SK-N-SH treated with all-trans-retinoic acid at 6 μM for 48 hours (cell line): ENCODE results near the gene GOLGA3.
"Not testable (repeated sequence)": the region's sequence is repeated elsewhere in the genome, so short reads cannot be mapped to it uniquely, and the experiment has no call there.

Experiments
- ATAC-seq: fragments of 200-7000 bp; cut with Tn5 transposase; 3 replicates; pipeline ENCODE4 v1.9.1; 2020; ENCODE audit warnings: mild to moderate bottlenecking, moderate library complexity
- ARNTL ChIP-seq: fragments of 450-650 bp; formaldehyde crosslinking; IDR thresholded peaks from 2 replicates; pipeline ENCODE4 v1.5.0; 2020; ENCODE audit warnings: low read depth, mild to moderate bottlenecking, moderate library complexity, borderline replicate concordance
- BACH2 ChIP-seq: fragments of 250-450 bp; sonication (Bioruptor Pico); IDR thresholded peaks from 2 replicates; pipeline ENCODE4 v1.9.0; 2021; ENCODE audit warnings: mild to moderate bottlenecking, borderline replicate concordance
- CSDC2 ChIP-seq: fragments of 250-450 bp; sonication (Bioruptor Pico); IDR thresholded peaks from 2 replicates; pipeline ENCODE4 v1.5.0; 2020; ENCODE audit warnings: mild to moderate bottlenecking, moderate library complexity
- ESRRG ChIP-seq: fragments of 250-450 bp; sonication (Bioruptor Pico); IDR thresholded peaks from 2 replicates; pipeline ENCODE4 v1.6.1; 2021; ENCODE audit warnings: mild to moderate bottlenecking
- OSR1 ChIP-seq: fragments of 250-450 bp; sonication (Bioruptor Pico); IDR thresholded peaks from 2 replicates; pipeline ENCODE4 v1.8.0; 2022; ENCODE audit warnings: moderate library complexity, mild to moderate bottlenecking, inconsistent platforms
- RARB ChIP-seq: fragments of 250-450 bp; sonication (Bioruptor Pico); IDR thresholded peaks from 2 replicates; pipeline ENCODE4 v1.8.0; 2021; ENCODE audit warnings: mild to moderate bottlenecking, moderate library complexity
- TCF4 ChIP-seq: fragments of 250-450 bp; sonication (Bioruptor Pico); IDR thresholded peaks from 2 replicates; pipeline ENCODE4 v1.8.0; 2021; ENCODE audit warnings: mild to moderate bottlenecking, moderate library complexity, borderline replicate concordance
- ZC3H10 ChIP-seq: fragments of 250-450 bp; sonication (Bioruptor Pico); IDR thresholded peaks from 2 replicates; pipeline ENCODE4 v1.5.1; 2021; ENCODE audit warnings: mild to moderate bottlenecking, moderate library complexity
- ZFP3 ChIP-seq: fragments of 250-450 bp; sonication (Bioruptor Pico); IDR thresholded peaks from 2 replicates; pipeline ENCODE4 v1.5.0; 2020; ENCODE audit warnings: mild to moderate bottlenecking, moderate library complexity
- ZFP30 ChIP-seq: fragments of 450-650 bp; formaldehyde crosslinking; IDR thresholded peaks from 2 replicates; pipeline ENCODE4 v1.5.0; 2022; ENCODE audit warnings: mild to moderate bottlenecking, moderate library complexity
- ZNF70 ChIP-seq: fragments of 450-650 bp; formaldehyde crosslinking; IDR thresholded peaks from 2 replicates; pipeline ENCODE4 v1.5.0; 2020; ENCODE audit warnings: mild to moderate bottlenecking, moderate library complexity
- ZNF8 ChIP-seq: fragments of 450-650 bp; formaldehyde crosslinking; IDR thresholded peaks from 2 replicates; pipeline ENCODE4 v1.5.0; 2020; ENCODE audit warnings: mild to moderate bottlenecking, moderate library complexity
- TF ChIP-seq, protein P1 (sequence below): fragments of 250-450 bp; sonication (Bioruptor Pico); IDR thresholded peaks from 2 replicates; pipeline ENCODE4 v1.5.1; 2020; ENCODE audit warnings: low read depth, mild to moderate bottlenecking, moderate library complexity
- TF ChIP-seq, protein P2 (sequence below): fragments of 250-450 bp; sonication (Bioruptor Pico); IDR thresholded peaks from 2 replicates; pipeline ENCODE4 v1.8.0; 2020; ENCODE audit warnings: mild to moderate bottlenecking, moderate library complexity, borderline replicate concordance
- TF ChIP-seq, protein P3 (sequence below): fragments of 250-450 bp; sonication (Bioruptor Pico); IDR thresholded peaks from 2 replicates; pipeline ENCODE4 v1.5.0; 2020; ENCODE audit warnings: mild to moderate bottlenecking, moderate library complexity
- TF ChIP-seq, protein P4 (sequence below): fragments of 250-450 bp; sonication (Bioruptor Pico); IDR thresholded peaks from 2 replicates; pipeline ENCODE4 v1.5.1; 2021; ENCODE audit warnings: mild to moderate bottlenecking, moderate library complexity

The GOLGA3 gene

DNA sequence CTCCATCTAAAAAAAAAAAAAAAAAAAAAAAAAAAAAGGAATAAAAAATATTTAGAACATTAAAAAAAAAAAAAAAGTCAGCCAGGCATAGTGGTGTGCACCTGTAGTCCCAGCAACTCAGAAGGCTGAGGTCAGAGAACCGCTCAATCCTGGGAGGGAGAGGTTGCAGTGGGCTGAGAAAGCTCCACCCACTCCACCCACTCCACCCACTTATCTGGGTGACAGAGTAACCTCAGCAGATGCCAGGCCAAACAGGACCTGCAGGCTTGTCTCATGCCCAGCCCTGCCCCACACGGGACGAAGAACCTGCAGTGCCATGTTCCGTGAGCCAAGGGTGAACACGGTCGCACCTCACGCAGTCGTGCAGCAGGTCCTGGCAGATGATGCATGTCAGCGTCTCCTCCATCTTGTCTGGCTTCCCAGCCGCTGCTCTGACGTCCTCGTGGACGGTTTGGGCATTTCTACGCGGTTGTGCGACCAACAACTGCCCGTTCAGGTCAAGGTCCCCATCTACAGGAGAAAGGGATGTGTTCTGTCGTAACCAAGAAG is 30.1 kb upstream of the GOLGA3 start (continued):
- TF ChIP-seq, protein P1, sequence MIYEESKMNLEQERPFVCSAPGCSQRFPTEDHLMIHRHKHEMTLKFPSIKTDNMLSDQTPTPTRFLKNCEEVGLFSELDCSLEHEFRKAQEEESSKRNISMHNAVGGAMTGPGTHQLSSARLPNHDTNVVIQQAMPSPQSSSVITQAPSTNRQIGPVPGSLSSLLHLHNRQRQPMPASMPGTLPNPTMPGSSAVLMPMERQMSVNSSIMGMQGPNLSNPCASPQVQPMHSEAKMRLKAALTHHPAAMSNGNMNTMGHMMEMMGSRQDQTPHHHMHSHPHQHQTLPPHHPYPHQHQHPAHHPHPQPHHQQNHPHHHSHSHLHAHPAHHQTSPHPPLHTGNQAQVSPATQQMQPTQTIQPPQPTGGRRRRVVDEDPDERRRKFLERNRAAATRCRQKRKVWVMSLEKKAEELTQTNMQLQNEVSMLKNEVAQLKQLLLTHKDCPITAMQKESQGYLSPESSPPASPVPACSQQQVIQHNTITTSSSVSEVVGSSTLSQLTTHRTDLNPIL (CRISPR knock-in tag): no peak

DNA sequence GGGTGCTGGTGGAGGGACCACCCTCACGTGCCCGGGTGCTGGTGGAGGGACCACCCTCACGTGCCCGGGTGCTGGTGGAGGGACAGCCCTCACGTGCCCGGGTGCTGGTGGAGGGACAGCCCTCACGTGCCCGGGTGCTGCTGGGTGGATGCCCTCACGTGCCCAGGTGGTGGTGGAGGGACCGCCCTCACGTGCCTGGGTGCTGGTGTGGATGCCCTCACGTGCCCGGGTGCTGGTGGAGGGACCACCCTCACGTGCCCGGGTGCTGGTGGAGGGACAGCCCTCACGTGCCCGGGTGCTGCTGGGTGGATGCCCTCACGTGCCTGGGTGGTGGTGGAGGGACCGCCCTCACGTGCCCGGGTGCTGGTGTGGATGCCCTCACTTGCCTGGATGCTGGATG is 28.4 kb upstream of the GOLGA3 start:
- ATAC-seq: not testable (repeated sequence)

DNA sequence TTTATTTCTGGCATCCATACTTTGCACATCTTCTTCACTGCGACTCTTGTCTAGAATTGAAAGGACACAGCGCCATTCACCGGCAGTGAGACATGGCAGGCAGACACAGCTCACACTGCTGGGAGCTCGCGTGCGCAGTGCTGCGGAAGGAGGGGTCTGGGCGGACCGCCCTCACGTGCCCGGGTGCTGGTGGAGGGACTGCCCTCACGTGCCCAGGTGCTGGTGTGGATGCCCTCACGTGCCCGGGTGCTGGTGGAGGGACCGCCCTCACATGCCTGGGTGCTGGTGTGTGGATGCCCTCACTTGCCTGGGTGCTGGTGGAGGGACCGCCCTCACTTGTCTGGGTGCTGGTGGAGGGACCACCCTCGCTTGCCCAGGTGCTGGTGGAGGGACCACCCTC is 27.9 kb upstream of the GOLGA3 start:
- TF ChIP-seq CSDC2 (CRISPR knock-in tag) (no peak), RARB (no peak), ZFP30 (no peak), ZFP3 (CRISPR knock-in tag) (no peak), ZC3H10 (no peak)
- TF ChIP-seq, protein P1 (CRISPR knock-in tag): no peak
- no peak for ATAC-seq

DNA sequence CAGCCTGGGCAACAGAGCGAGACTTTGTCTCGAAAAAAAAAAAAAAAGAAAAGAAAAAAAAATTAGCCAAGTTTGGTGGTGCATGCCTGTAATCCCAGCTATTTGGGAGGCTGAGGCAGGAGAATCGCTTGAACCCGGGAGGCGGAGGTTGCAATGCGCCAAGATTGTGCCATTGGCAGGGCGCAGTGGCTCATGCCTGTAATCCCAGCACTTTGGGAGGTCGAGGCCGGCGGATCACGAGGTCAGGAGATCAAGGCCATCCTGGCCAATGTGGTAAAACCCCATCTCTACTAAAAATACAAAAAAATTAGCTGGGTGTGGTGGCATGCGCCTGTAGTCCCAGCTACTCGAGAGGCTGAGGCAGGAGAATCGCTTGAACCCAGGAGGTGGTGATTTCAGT is 26.5 kb upstream of the GOLGA3 start:
- ATAC-seq: not testable (repeated sequence)

DNA sequence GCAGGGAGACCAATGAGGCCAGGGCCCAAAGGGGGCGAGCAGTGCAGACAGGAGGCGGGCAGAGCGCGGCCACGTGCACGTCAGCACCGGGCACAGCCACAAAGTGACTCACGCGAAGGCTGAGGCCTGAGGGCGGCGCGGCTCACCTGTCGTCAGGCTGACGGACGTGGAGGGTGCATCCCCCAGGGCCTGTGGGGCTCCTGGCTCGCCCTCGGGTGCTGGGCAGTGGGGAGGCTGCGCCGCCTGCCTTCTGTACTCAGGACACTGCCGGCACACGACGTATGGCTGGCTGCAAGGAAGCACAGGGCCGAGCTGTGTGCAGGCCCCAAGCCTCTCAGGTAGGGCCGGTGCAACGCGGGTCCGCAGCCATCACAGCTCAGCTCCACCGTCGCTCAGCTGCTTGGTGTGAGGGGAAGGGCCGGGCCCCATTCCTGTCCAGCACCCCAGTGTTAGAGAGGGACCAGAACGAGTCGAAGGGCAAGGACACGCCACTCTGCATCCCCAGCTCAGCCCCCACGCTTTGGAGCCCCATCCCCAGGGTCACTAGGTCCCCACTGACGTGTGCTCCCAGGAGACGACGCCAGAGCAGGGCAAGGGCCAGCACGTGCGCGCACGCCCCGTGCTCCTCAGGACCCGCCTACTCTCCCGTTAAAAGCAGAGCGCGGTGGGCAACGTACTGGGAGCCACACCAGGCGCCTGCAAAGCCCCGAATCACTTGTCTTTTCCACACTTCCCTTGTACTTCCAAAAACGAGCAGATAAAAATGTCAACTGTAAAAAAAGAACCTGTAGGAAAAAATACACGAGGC is 24.8 kb upstream of the GOLGA3 start:
- ATAC-seq: no peak
- no peak for TF ChIP-seq ARNTL (CRISPR knock-in tag)
- no peak for TF ChIP-seq ZNF8 (CRISPR knock-in tag)
- TF ChIP-seq ZC3H10: no peak
- TF ChIP-seq, protein P2, sequence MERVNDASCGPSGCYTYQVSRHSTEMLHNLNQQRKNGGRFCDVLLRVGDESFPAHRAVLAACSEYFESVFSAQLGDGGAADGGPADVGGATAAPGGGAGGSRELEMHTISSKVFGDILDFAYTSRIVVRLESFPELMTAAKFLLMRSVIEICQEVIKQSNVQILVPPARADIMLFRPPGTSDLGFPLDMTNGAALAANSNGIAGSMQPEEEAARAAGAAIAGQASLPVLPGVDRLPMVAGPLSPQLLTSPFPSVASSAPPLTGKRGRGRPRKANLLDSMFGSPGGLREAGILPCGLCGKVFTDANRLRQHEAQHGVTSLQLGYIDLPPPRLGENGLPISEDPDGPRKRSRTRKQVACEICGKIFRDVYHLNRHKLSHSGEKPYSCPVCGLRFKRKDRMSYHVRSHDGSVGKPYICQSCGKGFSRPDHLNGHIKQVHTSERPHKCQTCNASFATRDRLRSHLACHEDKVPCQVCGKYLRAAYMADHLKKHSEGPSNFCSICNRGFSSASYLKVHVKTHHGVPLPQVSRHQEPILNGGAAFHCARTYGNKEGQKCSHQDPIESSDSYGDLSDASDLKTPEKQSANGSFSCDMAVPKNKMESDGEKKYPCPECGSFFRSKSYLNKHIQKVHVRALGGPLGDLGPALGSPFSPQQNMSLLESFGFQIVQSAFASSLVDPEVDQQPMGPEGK (CRISPR knock-in tag): no peak
- TF ChIP-seq BACH2 (CRISPR knock-in tag): no peak
- TF ChIP-seq CSDC2 (CRISPR knock-in tag): no peak
- TF ChIP-seq RARB: no peak
- TF ChIP-seq, protein P1 (CRISPR knock-in tag): no peak
- no peak for TF ChIP-seq ESRRG (CRISPR knock-in tag)
- TF ChIP-seq, protein P3, sequence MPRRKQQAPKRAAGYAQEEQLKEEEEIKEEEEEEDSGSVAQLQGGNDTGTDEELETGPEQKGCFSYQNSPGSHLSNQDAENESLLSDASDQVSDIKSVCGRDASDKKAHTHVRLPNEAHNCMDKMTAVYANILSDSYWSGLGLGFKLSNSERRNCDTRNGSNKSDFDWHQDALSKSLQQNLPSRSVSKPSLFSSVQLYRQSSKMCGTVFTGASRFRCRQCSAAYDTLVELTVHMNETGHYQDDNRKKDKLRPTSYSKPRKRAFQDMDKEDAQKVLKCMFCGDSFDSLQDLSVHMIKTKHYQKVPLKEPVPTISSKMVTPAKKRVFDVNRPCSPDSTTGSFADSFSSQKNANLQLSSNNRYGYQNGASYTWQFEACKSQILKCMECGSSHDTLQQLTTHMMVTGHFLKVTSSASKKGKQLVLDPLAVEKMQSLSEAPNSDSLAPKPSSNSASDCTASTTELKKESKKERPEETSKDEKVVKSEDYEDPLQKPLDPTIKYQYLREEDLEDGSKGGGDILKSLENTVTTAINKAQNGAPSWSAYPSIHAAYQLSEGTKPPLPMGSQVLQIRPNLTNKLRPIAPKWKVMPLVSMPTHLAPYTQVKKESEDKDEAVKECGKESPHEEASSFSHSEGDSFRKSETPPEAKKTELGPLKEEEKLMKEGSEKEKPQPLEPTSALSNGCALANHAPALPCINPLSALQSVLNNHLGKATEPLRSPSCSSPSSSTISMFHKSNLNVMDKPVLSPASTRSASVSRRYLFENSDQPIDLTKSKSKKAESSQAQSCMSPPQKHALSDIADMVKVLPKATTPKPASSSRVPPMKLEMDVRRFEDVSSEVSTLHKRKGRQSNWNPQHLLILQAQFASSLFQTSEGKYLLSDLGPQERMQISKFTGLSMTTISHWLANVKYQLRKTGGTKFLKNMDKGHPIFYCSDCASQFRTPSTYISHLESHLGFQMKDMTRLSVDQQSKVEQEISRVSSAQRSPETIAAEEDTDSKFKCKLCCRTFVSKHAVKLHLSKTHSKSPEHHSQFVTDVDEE (CRISPR knock-in tag): no peak
- TF ChIP-seq OSR1 (CRISPR knock-in tag): no peak
- no peak for TF ChIP-seq ZFP30
- TF ChIP-seq, protein P4, sequence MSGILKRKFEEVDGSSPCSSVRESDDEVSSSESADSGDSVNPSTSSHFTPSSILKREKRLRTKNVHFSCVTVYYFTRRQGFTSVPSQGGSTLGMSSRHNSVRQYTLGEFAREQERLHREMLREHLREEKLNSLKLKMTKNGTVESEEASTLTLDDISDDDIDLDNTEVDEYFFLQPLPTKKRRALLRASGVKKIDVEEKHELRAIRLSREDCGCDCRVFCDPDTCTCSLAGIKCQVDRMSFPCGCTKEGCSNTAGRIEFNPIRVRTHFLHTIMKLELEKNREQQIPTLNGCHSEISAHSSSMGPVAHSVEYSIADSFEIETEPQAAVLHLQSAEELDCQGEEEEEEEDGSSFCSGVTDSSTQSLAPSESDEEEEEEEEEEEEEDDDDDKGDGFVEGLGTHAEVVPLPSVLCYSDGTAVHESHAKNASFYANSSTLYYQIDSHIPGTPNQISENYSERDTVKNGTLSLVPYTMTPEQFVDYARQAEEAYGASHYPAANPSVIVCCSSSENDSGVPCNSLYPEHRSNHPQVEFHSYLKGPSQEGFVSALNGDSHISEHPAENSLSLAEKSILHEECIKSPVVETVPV (CRISPR knock-in tag): no peak
- TF ChIP-seq ZNF70 (CRISPR knock-in tag): no peak
- TF ChIP-seq TCF4 (CRISPR knock-in tag): no peak
